COLO668 (cell line): ENCODE data around the gene ALDH1L2.
"Not testable (repeated sequence)": the region's sequence is repeated elsewhere in the genome, so short reads cannot be mapped to it uniquely, and the experiment has no call there.

ENCODE experiments used
- DNase-seq: peaks from one replicate; lab custom pipeline; 2025; ENCODE audit not compliant: unreplicated experiment; lab: John Stamatoyannopoulos, UW

ALDH1L2 gene

GRCh38 chr12:104986022-104986941 lies 98.0 kb downstream of the ALDH1L2 start, which contains the start of gene NOPCHAP1:
Gene NOPCHAP1 (plus strand): TSS chr12:104986316. CDS start chr12:104986353, 37 bp downstream.
- DNase-seq = peak; percentile 97

DNA sequence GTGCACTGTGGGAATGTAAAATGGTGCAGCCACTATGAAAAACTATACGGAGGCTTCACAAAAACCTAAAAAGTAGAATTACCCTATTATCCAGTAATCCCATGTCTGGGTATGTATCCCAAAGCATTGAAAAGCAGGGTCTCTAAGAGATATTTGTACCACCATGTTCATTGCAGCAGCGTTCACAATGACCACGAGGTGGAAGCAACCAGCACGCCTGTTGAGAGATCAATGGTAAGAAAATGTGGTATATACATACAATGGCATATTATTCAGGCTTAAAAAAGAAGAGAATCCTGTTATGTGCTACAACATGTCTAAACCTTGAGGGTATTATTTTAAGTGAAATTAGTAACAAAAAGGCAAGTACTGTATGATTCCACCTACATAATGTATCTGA lies 99.1 kb downstream of the ALDH1L2 start:
- no peak for DNase-seq

GRCh38 chr12:104977688-104978087 lies 106.6 kb downstream of the ALDH1L2 start:
- not testable (repeated sequence) for DNase-seq

DNA sequence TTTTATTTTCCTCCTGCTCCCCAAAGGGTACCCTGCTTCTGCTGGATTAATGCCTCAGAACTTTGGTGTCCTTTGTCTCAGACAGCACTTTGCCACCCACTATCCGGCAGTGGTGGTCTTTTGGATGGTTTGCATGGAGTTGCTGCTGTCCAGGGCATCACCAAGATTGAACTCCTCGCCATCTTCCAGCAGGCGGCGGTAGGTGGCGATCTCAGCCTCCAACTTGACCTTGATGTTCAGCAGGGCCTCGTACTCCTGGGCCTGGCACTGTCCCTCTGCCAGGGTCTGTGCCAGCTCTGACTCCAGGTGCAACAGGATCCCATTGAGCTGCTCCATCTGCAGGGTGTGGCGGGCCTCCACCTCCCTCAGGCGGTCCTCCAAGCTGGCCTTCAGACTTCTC lies 107.6 kb downstream of the ALDH1L2 start:
- DNase-seq = no peak

GRCh38 chr12:104975587-104976343 lies 108.5 kb downstream of the ALDH1L2 start:
- DNase-seq = no peak

GRCh38 chr12:104974626-104975290 lies 109.5 kb downstream of the ALDH1L2 start:
- DNase-seq = no peak

DNA sequence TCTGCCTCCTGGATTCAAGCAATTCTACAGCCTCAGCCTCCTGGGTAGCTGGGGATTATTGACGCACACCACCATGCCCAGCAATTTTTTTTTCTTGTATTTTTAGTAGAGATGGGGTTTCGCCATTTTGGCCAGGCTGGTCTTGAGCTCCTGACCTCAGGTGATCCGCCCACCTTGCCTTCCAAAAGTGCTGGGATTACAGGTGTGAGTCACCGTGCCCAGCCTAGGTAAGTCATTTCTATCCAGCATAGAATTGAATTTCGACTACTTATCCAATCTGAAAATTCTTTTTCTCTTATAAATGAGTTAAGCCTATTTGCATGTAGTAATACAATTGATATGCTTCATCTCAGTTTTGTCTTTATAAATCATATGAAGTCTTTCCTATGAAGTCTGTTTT lies 111.0 kb downstream of the ALDH1L2 start:
- DNase-seq = no peak

DNA sequence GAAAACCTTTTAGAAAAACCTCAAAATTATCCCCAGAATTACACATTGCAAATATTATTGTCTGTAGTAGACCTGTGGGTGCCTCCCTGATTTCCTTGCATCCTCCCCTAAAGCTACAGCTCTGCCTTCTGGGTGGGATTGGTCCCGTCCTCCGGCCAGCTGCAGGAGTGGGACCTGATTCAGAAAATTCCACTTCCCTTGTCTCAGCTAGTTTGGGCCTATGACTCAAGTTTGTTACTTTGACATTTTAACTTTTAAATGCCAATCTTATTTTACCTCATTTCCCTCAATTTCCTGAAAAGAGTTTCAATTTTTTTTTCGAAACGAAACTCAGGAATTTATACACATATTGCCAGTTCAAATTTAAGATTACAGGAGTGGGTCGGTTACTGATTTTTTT lies 113.0 kb downstream of the ALDH1L2 start:
- DNase-seq = no peak
